Panc1 (cell line): ENCODE measurements around the gene EPS8L2. TPM values are rescaled to one million over a fixed set of nuclear protein-coding genes. Genes with fewer than 3 reads are reported as not detected.

Source experiments
- ATAC-seq: fragments of 200-7000 bp; cut with Tn5 transposase; 2 replicates; pipeline ENCODE4 v1.9.1; 2020; ENCODE audit warnings: mild to moderate bottlenecking, moderate library complexity
- BruUV-seq: library from RNA; stranded (reverse); fragments of 400-500 nt; replicated peaks from 2 replicates; lab custom pipeline; 2021; lab: Mats Ljungman, UMichigan
- CTCF ChIA-PET: fragments of 300-600 bp; sonication (Branson Sonifier 250); formaldehyde crosslinking; loops from one replicate; lab custom pipeline; 2022; ENCODE audit warnings: antibody characterized with exemption; lab: Charles Lee
- POLR2A ChIA-PET: fragments of 300-600 bp; sonication (Branson Sonifier 250); formaldehyde crosslinking; loops from one replicate; lab custom pipeline; 2022; ENCODE audit warnings: antibody characterized with exemption; lab: Charles Lee
- DNase-seq: peaks from one replicate; pipeline ENCODE4 v3.0.0-alpha.2; 2010; ENCODE audit warnings: low read depth, low spot score
- H3K27ac ChIP-seq: 2 replicates; pipeline ENCODE4 v1.5.1; 2011; ENCODE audit warnings: mild to moderate bottlenecking, low read length, inconsistent platforms
- H3K27me3 ChIP-seq: fragments of 200-500 bp; sonication (Bioruptor generic); 2 replicates; pipeline ENCODE4 v1.6.0; 2014; ENCODE audit warnings: low read length, inconsistent platforms; ENCODE audit not compliant: control insufficient read depth, insufficient read depth
- H3K36me3 ChIP-seq: fragments of 200-500 bp; sonication (Bioruptor generic); 2 replicates; pipeline ENCODE4 v1.5.1; 2014; ENCODE audit warnings: inconsistent platforms, mild to moderate bottlenecking, low read length, moderate library complexity; ENCODE audit not compliant: control insufficient read depth, insufficient read depth
- H3K4me1 ChIP-seq: 2 replicates; pipeline ENCODE4 v1.5.1; 2011; ENCODE audit warnings: inconsistent platforms, mild to moderate bottlenecking, low read length, moderate library complexity; ENCODE audit not compliant: control insufficient read depth, insufficient read depth
- H3K4me3 ChIP-seq, 2 experiments: 2 replicates each; pipeline ENCODE4 v1.5.1; 2011 to 2012; ENCODE audit warnings: low read depth in 2 of 2, low read length in 2 of 2, mild to moderate bottlenecking in 2 of 2, inconsistent platforms in 1 of 2, moderate library complexity in 1 of 2
- H3K9me3 ChIP-seq: fragments of 200-500 bp; sonication (Bioruptor generic); 2 replicates; pipeline ENCODE4 v1.5.1; 2014; ENCODE audit warnings: low read depth, mild to moderate bottlenecking, inconsistent platforms, low read length, moderate library complexity; ENCODE audit not compliant: control insufficient read depth, insufficient read depth
- POLR2AphosphoS5 ChIP-seq: IDR thresholded peaks from 2 replicates; pipeline ENCODE4 v1.6.1; 2012; ENCODE audit warnings: mild to moderate bottlenecking, low read depth, low read length, moderate library complexity
- SIN3A ChIP-seq: IDR thresholded peaks from 2 replicates; pipeline ENCODE4 v1.6.1; 2012; ENCODE audit warnings: low read depth, mild to moderate bottlenecking, low read length, moderate library complexity, borderline replicate concordance; ENCODE audit not compliant: insufficient read depth
- TCF7L2 ChIP-seq: IDR thresholded peaks from 2 replicates; pipeline ENCODE4 v1.6.1; 2011; ENCODE audit warnings: mild to moderate bottlenecking, low read depth, low read length, inconsistent platforms
- in situ Hi-C: cut with HindIII; loops from 2 replicates; pipeline ENCODE4 v1.10.0; 2016; ENCODE audit warnings: low sequenced_read_pairs, low pct_unique_long_range_greater_than_20kb
- intact Hi-C: fragments of 100-400 bp; cut with micrococcal nuclease; formaldehyde crosslinking; loops from one replicate; pipeline ENCODE4 v1.10.0; 2022; ENCODE audit not compliant: unreplicated experiment
- total RNA-seq: library from RNA; stranded (reverse); gene quantifications from one replicate; pipeline ENCODE4 v1.2.1, GENCODE V29; 2021; ENCODE audit not compliant: unreplicated experiment
- TF ChIP-seq, protein P1 (sequence below): fragments of 450-650 bp; IDR thresholded peaks from 2 replicates; pipeline ENCODE4 v1.5.1; 2017; ENCODE audit warnings: mild to moderate bottlenecking
- TF ChIP-seq, protein P2 (sequence below), 2 experiments: IDR thresholded peaks; 2 replicates each; pipeline ENCODE4 v1.6.1; 2011 to 2012; ENCODE audit warnings: low read depth in 2 of 2, control low read depth in 1 of 2, low read length in 1 of 2, mild to moderate bottlenecking in 1 of 2, moderate library complexity in 1 of 2; ENCODE audit not compliant: insufficient read depth in 1 of 2

The EPS8L2 gene
- total RNA-seq, 1 experiment from 2014 or later, result 256 TPM

DNA sequence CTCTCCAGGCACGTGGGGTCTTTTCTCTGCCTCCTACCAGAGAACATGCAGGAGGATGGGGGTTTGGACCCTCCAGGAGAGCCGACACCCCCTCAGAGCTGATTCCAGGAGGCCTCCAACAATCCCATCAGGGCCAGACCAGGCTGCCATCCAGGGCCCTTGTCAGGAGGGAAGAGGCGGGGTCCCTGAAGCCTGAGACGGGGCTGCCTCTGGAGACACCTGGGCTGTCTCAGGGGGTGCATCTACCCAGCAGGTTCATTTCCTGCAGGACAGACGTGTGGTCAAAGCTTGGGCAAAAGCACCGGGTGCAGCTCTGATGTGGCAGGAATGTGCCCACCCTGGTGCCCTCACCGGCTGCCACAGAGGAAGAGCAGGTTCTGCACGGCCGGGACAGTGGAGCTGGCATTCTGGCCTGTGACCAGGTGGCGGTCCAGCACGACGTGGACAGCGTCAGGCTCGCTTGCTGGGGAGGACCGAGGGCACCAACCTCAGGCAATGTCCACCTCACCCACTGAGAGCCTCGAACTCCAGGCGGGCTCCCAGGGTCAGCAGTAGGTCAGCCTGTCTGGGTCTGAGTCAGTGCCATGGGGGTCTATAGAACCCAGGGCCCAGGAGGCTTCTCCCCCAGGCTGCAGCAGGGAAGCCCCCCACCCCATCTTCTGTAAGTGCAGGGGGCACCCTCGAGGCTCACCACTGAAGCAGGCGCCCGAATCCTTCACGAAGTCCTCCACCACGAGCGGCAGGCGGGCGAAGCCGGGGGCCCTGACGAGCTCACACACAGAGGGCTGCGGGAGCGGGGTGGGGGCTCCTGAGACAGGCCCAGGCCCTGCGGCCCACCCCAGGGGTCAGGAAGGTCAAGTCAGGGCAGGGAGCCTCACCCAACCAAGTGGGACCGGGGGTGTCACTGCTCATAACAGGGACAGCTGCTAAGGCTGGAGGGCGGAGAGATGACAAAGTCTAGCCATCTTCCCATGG lies 64.9 kb downstream of the EPS8L2 start:
- intact Hi-C loops (no loop called here), in situ Hi-C loops (no loop called here)
- DNase-seq, result no peak
- Histone ChIP-seq H3K4me1 (peaks cover 40% of the 10 kb centered on the region), H3K27ac (no peak overlapping the region), H3K27me3 (no peaks in the 10 kb centered on the region), H3K9me3 (no peaks in the 10 kb centered on the region), H3K36me3 (peaks cover 6% of the 10 kb centered on the region; the same call in 1 of the 2 replicates), H3K4me3 (no peak overlapping the region)
- CTCF ChIA-PET, result no interaction called here
- no TSS peak for BruUV-seq
- ATAC-seq, result no peak
- no peak for TF ChIP-seq TCF7L2
- TF ChIP-seq, protein P1, sequence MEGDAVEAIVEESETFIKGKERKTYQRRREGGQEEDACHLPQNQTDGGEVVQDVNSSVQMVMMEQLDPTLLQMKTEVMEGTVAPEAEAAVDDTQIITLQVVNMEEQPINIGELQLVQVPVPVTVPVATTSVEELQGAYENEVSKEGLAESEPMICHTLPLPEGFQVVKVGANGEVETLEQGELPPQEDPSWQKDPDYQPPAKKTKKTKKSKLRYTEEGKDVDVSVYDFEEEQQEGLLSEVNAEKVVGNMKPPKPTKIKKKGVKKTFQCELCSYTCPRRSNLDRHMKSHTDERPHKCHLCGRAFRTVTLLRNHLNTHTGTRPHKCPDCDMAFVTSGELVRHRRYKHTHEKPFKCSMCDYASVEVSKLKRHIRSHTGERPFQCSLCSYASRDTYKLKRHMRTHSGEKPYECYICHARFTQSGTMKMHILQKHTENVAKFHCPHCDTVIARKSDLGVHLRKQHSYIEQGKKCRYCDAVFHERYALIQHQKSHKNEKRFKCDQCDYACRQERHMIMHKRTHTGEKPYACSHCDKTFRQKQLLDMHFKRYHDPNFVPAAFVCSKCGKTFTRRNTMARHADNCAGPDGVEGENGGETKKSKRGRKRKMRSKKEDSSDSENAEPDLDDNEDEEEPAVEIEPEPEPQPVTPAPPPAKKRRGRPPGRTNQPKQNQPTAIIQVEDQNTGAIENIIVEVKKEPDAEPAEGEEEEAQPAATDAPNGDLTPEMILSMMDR, result no peak
- TF ChIP-seq POLR2AphosphoS5, result no peak
- TF ChIP-seq, protein P2, sequence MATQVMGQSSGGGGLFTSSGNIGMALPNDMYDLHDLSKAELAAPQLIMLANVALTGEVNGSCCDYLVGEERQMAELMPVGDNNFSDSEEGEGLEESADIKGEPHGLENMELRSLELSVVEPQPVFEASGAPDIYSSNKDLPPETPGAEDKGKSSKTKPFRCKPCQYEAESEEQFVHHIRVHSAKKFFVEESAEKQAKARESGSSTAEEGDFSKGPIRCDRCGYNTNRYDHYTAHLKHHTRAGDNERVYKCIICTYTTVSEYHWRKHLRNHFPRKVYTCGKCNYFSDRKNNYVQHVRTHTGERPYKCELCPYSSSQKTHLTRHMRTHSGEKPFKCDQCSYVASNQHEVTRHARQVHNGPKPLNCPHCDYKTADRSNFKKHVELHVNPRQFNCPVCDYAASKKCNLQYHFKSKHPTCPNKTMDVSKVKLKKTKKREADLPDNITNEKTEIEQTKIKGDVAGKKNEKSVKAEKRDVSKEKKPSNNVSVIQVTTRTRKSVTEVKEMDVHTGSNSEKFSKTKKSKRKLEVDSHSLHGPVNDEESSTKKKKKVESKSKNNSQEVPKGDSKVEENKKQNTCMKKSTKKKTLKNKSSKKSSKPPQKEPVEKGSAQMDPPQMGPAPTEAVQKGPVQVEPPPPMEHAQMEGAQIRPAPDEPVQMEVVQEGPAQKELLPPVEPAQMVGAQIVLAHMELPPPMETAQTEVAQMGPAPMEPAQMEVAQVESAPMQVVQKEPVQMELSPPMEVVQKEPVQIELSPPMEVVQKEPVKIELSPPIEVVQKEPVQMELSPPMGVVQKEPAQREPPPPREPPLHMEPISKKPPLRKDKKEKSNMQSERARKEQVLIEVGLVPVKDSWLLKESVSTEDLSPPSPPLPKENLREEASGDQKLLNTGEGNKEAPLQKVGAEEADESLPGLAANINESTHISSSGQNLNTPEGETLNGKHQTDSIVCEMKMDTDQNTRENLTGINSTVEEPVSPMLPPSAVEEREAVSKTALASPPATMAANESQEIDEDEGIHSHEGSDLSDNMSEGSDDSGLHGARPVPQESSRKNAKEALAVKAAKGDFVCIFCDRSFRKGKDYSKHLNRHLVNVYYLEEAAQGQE (IDR thresholded peaks at IDR 0.05; ENCODE audit: insufficient read depth in 1 of 2, low read depth in 2 of 2, low read length in 1 of 2), result no peak
- no peak for TF ChIP-seq SIN3A
- POLR2A ChIA-PET, result no interaction called here

DNA sequence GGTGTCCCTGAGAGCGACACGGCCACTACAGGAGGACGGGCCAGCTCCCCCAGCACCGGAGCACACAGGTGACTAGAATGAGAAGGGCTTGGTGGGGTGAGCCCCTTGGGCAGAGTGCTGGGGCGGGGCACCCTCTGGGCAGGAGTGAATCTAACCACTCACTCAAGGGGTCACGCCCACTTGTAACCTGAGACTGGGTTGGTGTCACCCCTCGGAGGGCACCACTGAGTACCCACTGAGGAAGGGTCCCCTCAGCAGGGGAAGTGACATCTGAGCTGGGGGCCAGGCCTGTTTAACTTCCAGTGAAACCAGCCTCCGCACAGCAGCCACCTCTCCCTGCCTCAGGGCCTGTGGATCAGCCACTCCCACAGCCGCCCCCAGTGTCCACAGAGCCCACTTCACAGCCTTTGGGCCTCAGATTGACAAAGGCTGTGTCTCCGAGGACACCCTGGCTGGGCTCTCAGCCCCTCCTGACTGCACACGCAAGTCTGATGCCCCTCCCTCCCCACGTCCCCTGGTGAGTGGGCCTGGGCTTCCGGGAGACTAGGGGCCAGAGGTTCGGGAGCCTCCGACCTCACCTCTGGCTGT lies 65.7 kb downstream of the EPS8L2 start:
- ATAC-seq (no peak), DNase-seq (no peak)
- no peak overlapping the region for H3K4me3 ChIP-seq
- no peaks in the 10 kb centered on the region for H3K9me3 ChIP-seq
- H3K4me1 ChIP-seq, result peaks cover 37% of the 10 kb centered on the region
- POLR2A ChIA-PET, result no interaction called here
- in situ Hi-C loops (no loop called here), intact Hi-C loops (no loop called here)
- peaks cover 6% of the 10 kb centered on the region; the same call in 1 of the 2 replicates for H3K36me3 ChIP-seq
- H3K27ac ChIP-seq, result no peak overlapping the region
- no peaks in the 10 kb centered on the region for H3K27me3 ChIP-seq
- TF ChIP-seq TCF7L2 (no peak), POLR2AphosphoS5 (no peak), SIN3A (no peak)
- TF ChIP-seq, protein P2 (IDR thresholded peaks at IDR 0.05; ENCODE audit: insufficient read depth in 1 of 2, low read depth in 2 of 2, low read length in 1 of 2), result no peak
- CTCF ChIA-PET, result no interaction called here
- BruUV-seq, result no TSS peak
